ENCODE results near the gene RBMS3. TPM values are rescaled to one million over a fixed set of nuclear protein-coding genes. Genes with fewer than 3 reads are reported as not detected.

RBMS3 gene
- total and polyA plus RNA-seq, 3 donors from 2014 or later = 5.6 to 36.2 (median 19.7) TPM

DNA sequence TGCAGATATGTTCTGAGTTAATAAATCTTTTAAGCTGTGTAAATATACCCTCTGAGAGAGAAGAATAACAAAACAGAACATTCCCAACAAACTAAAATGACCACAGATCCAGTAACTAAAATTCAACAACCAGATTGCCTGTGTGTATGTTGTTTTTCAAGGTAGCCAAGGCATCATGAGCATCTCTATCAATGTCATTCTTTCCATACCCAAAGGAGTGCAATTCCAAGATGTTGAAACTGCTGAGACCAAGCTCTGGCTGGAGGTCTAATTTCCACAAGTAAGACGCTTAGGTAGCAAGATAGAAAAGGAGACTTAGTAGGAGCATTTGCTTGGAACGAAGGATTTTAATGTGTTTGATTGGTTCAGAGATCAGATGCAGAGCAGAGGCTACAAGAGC lies 276.3 kb downstream of the RBMS3 start:
- WGBS, 2 donors = 58 to 78% methylated on average over 2 of the region's 2 CpGs
- intact Hi-C loops (cut with DNase I; ENCODE audit: low total_unique reads) = no loop called here

GRCh38 chr3:29557825-29558224 lies 277.0 kb downstream of the RBMS3 start:
- H3K4me1 ChIP-seq = peaks cover 6% of the 10 kb centered on the region
- no peak for TF ChIP-seq POLR2A (IDR thresholded peaks at IDR 0.05)
- TF ChIP-seq, protein P1, sequence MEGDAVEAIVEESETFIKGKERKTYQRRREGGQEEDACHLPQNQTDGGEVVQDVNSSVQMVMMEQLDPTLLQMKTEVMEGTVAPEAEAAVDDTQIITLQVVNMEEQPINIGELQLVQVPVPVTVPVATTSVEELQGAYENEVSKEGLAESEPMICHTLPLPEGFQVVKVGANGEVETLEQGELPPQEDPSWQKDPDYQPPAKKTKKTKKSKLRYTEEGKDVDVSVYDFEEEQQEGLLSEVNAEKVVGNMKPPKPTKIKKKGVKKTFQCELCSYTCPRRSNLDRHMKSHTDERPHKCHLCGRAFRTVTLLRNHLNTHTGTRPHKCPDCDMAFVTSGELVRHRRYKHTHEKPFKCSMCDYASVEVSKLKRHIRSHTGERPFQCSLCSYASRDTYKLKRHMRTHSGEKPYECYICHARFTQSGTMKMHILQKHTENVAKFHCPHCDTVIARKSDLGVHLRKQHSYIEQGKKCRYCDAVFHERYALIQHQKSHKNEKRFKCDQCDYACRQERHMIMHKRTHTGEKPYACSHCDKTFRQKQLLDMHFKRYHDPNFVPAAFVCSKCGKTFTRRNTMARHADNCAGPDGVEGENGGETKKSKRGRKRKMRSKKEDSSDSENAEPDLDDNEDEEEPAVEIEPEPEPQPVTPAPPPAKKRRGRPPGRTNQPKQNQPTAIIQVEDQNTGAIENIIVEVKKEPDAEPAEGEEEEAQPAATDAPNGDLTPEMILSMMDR (IDR thresholded peaks at IDR 0.05) = no peak
- H3K36me3 ChIP-seq (ENCODE audit: low read depth, missing control alignments) = no peaks in the 10 kb centered on the region
- H3K9me3 ChIP-seq = no peaks in the 10 kb centered on the region
- DNase-seq = no peak
- no peak overlapping the region for H3K4me3 ChIP-seq
- no peaks in the 10 kb centered on the region for H3K27me3 ChIP-seq
- intact Hi-C loops (cut with DNase I; ENCODE audit: low total_unique reads) = no loop called here
- 67 to 86% methylated on average over 2 of the region's 2 CpGs for WGBS, 2 donors
- H3K27ac ChIP-seq = no peak overlapping the region

More for the DNA sequence above, 276.3 kb downstream of the RBMS3 start:
- Histone ChIP-seq H3K36me3 (ENCODE audit: low read depth, missing control alignments) (no peaks in the 10 kb centered on the region), H3K27ac (no peak overlapping the region), H3K4me1 (peaks cover 6% of the 10 kb centered on the region), H3K4me3 (no peak overlapping the region), H3K27me3 (no peaks in the 10 kb centered on the region), H3K9me3 (no peaks in the 10 kb centered on the region)
- TF ChIP-seq POLR2A (IDR thresholded peaks at IDR 0.05) = no peak
- TF ChIP-seq, protein P1 (IDR thresholded peaks at IDR 0.05) = no peak
- no peak for DNase-seq

DNA sequence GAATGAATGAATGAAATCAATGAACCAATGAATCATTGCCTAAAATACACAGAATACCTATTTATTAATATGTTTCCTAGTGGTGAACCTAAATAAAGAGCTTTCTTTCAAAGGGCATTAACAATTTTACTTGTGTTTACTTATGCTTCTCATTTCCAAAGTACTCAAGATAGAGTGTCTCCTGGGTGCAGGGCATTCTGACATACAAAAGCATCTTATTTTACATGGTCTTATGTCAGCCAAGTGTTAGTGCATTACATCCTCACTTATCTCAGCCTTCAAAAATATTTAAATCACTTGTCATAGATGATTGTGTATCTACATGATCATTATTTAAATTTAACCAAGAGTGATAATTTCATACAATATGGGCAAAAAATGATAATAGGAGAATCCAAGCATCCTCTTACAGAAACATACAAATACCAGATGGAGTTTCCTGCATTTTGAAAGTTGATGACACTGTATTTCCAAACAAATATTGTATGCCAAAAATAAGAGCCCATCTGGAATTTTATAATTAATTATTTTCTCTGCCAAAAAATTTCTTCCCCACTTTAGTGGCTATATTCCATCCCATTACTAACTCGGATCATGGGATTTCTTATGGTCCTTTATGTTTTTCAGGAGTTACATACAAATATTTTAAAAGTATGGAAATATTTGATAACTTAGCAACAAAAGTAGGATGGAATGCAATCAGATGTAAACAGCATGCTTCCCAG lies 279.0 kb downstream of the RBMS3 start:
- no peak for DNase-seq
- intact Hi-C loops (cut with DNase I; ENCODE audit: low total_unique reads) = no loop called here
- H3K27ac ChIP-seq = no peak overlapping the region
- no peaks in the 10 kb centered on the region for H3K27me3 ChIP-seq
- WGBS, 2 donors = 34 to 42% methylated on average over 1 of the region's 1 CpG
- no peaks in the 10 kb centered on the region for H3K4me1 ChIP-seq
- TF ChIP-seq, protein P1 (IDR thresholded peaks at IDR 0.05) = no peak
- TF ChIP-seq POLR2A (IDR thresholded peaks at IDR 0.05) = no peak
- H3K9me3 ChIP-seq = no peaks in the 10 kb centered on the region
- no peaks in the 10 kb centered on the region for H3K36me3 ChIP-seq (ENCODE audit: low read depth, missing control alignments)
- no peak overlapping the region for H3K4me3 ChIP-seq

- Histone ChIP-seq H3K36me3 (ENCODE audit: low read depth, missing control alignments) (no peaks in the 10 kb centered on the region), H3K9me3 (no peaks in the 10 kb centered on the region), H3K4me1 (no peaks in the 10 kb centered on the region), H3K27me3 (no peaks in the 10 kb centered on the region), H3K4me3 (no peak overlapping the region), H3K27ac (no peak overlapping the region)
- TF ChIP-seq, protein P1 (IDR thresholded peaks at IDR 0.05) = no peak
- TF ChIP-seq POLR2A (IDR thresholded peaks at IDR 0.05) = no peak
- 71 to 91% methylated on average over 4 of the region's 4 CpGs for WGBS, 2 donors
- intact Hi-C loops (cut with DNase I; ENCODE audit: low total_unique reads) = no loop called here
- DNase-seq = no peak
These were observed 280.8 kb downstream of the RBMS3 start for GRCh38 chr3:29561651-29562149.

DNA sequence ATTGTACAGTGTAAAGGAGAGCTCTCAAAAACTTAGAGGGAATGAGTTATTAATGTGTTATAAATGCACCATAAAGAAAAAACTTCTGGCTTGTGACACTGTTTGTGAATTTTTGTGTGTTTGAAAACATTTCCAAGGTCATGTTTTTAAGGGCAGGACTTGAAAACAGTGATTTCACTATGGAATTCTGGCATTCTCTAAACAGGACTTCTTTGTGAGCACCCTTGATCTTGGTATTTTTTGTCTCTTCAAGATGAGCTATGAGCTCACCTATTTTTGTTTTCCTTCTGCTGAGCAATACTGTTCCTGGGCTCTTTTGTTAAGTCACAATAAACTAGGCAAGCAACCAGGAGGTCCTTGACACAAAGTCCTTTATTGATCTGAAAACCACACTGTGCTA lies 284.4 kb downstream of the RBMS3 start:
- Histone ChIP-seq H3K36me3 (ENCODE audit: low read depth, missing control alignments) (no peaks in the 10 kb centered on the region), H3K27me3 (no peaks in the 10 kb centered on the region), H3K4me1 (peaks cover 6% of the 10 kb centered on the region), H3K27ac (peak overlapping the region in 1 of 2 donors; percentile 20), H3K9me3 (no peaks in the 10 kb centered on the region), H3K4me3 (no peak overlapping the region)
- intact Hi-C loops (cut with DNase I; ENCODE audit: low total_unique reads) = no loop called here
- TF ChIP-seq, protein P1 (IDR thresholded peaks at IDR 0.05) = no peak
- no peak for TF ChIP-seq POLR2A (IDR thresholded peaks at IDR 0.05)
- no peak for DNase-seq
